Posterior vena cava (tissue), 2 donors: ENCODE data around the gene DARS2. TPM values are rescaled to one million over a fixed set of nuclear protein-coding genes. Genes with fewer than 3 reads are reported as not detected.
"Not testable (repeated sequence)": the region's sequence is repeated elsewhere in the genome, so short reads cannot be mapped to it uniquely, and the experiment has no call there.

Experiments
- DNase-seq: peaks from one replicate; pipeline ENCODE4 v3.0.0-alpha.2; 2020; ENCODE audit warnings: low spot score
- intact Hi-C, 2 donors: fragments of 100-400 bp; cut with DNase I; formaldehyde crosslinking; loops; one replicate each; pipeline versions ENCODE4 v1.14.1 to v1.14.2; 2022 to 2023
- total RNA-seq, 2 donors: library from RNA; stranded (reverse); fragmentation: NEBNext Ultra II Directional; extraction: Animal tissue kit (Norgen Biotek cat#: 25700); gene quantifications; one replicate each; pipeline ENCODE4 v1.2.1, GENCODE V29; 2021
- donor health status: DM: yes; HTN: yes; CAD: no.
- donor health status: DM: yes; HTN: yes; CAD: no.

The DARS2 gene
- total RNA-seq, 2 donors from 2014 or later = 8.7 to 8.8 TPM

DNA sequence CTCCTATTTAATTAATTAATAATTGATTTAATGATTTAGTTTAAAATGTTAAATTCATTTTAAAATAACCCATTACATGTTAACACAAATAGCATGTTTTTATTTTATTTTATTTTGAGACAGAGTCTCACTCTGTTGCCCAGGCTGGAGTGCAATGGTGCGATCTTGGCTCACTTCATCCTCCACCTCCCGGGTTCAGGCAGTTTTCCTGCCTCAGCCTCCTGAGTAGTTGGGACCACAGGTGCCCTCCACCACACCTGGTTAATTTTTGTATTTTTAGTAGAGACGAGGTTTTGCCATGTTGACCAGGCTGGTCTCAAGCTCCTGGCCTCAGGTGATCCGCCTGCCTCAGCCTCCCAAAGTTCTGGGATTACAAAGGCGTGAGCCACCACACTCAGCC is 35.1 kb downstream of the DARS2 start:
- DNase-seq, intact Hi-C loops: not testable (repeated sequence)

DNA sequence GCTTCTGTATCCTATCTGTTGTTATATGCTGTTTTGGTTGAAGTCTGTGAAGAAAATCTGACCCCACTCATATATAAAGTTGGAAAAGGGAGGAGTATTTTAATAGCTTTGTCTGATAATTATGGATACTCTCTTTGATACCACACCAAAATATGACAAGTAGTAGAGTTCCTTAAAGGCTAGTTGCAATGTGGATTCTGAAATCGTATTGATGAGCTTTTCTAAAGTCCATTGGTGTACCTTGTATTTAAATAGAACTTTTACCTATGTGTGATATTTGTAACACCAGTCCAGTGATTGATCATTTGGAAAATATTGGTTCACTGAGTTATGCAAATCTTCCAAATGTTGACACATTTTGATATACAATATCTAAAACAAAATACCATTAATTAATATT is 35.6 kb downstream of the DARS2 start:
- no peak for DNase-seq
- intact Hi-C loops = no loop called here

DNA sequence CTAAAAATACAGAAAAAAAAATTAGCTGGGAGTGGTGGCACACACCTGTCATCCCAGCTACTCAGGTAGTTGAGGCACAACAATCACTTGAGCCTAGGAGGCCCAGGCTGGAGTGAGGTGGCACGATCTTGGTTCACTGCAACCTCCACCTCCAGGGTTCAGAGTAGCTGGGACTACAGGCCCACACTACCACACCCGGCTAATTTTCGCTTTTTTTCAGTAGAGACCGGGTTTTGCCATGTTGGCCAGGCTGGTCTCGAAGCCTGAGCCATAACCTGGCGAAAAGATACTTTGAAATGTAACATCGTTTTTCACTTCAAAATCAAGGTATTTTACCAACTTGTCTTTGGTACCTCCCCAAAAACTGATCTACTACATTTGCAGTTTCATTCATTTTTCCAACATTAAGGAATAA is 37.3 kb downstream of the DARS2 start:
- DNase-seq = no peak
- intact Hi-C loops = no loop called here

DNA sequence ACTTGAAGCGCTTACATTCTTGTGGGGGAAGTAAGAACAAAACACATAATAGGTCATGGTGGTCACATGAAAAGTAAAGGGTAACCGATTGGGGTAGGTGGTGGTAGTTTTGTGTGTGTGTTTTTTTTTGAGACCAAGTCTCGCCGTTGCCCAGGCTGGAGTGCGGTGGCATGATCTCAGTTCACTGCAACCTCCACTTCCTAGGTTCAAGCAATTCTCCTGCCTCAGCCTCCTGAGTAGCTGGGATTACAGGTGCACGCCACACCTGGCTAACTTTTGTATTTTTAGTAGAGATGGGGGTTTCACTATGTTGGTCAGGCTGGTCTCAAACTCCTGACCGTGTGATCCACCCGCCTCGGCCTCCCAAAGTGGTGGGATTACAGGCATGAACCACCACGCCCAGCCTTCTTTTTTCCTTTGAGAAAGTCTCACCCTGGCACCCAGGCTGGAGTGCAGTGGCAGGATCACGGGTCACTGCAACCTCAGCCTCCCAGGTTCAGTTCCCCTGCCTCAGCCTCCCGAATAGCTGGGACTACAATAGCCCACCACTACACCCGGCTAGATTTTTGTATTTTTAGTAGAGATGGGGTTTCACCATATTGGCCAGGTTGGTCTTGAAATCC is 37.8 kb downstream of the DARS2 start:
- DNase-seq, intact Hi-C loops: not testable (repeated sequence)

DNA sequence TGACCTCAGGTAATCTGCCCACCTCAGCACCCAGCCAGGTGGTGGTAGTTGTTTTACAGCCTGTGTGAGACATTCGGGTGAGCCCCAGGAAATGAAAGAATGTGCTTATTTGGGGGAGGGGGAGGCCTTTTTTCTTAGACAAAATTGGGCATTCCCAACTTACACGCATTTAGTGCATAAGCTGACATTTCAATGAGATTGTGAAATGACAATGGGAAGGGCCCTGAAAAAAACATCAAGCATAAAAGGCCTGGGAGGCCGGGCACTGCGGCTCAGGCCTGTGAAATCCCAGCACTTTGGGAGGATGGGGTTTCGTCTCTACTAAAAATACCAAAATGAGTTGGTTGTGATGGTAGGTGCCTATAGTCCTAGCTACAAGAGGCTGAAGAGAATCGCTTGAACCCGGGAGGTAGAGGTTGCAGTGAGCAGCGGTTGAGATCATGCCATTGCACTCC is 38.3 kb downstream of the DARS2 start:
- no peak for DNase-seq
- intact Hi-C loops = no loop called here

DNA sequence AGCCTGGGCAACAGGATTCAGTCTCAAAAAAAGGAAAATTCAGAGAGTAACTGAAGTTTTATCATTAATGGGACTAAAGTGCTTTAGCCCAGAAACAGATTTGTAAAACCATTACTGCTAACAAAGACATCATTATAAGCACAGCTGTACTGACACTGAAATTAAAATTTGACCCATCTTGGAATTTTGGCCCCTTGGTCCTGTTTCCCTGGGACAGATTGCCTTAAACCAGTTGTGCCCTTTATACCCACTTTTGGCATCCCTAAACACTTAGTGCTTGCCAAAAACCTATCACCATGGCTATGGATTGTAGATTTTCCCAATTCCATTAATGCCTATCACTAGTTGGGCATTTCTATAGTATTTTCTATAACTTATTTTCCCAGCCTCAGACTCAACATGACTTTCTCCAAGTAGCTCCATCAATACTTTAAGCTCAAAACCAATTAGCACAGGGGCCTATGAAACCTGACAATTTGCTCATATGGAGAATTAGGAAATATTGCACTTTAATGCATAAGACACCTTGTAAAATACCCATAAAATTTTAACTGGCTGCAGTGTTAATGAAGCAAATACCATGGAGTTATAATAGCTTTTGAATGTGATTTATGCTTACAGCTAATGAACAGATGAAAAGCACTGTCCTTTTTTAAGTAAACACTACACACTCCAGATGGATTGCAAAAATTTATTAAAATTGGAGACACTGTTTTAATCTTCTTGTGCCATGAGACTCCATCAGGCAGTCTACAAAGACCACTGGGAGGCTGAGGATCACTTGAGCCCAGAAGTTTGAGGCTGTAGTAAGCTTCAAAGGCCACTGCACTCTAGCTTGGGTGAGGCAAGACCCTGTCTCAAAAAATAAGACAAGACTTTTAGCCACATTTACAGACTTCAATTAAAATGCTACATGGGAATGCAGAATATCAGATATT is 39.0 kb downstream of the DARS2 start:
- intact Hi-C loops = no loop called here
- no peak for DNase-seq

DNA sequence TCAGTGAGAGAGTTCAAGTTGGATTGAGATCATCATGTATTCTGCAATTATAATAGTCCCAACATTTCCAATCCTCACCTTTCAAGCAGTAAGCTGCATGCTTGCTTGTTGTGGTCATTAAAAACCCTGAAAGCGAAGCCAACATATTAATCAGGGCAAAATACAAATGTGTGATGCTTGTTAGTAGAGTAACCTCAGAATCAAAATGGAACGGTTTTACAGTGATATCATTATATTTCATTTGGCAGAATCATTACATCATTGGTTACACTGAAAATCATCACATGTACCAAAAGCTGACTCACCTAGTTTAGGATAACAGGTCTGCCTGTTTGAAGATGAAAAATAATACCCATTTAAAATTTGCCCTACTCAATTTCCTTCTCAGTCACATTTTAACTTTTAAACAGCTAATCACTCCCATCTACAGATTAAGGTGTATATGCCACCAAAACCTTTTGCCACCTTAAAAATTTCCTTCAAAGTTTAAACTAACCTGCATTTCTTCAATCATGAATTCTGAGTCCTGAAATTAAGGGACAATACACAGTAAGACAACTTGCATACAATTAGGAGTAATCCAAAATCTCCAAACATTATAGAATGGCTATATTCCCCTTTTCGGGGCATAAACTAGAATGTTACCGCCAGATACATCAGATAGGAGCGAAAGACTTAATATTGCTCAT is 39.9 kb downstream of the DARS2 start:
- intact Hi-C loops = no loop called here
- no peak for DNase-seq

DNA sequence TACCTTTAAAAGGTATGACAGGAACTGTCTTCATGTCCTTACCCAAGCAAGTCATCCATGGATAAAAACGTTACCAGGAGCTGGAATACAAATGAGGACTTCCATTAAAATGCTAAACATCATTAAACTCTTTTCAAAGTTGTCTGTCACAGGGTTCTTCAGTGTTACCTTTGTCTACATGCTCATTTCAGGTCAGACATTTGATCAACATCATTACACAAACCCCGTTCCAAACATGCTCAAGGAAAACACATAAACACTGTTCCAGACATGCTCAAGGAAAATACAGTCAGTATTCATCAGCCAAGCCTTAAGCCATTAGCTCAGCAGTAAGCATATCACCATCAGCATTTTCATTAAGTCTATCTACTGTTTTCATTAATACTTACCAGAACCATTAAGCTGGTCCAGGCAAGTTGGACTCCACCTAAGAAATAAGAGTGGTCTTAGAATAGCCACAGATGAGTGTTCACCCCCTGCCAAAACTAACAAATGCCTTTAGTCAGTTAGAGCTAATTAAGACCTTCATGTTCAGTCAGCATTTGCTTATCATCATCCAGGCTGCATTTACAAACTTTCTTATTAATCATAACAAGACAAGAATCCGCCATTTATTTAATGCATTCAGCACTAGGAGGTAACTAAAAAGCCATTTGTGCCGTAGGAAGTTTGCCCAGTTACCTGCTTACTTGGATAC is 41.1 kb downstream of the DARS2 start:
- intact Hi-C loops = no loop called here
- no peak for DNase-seq

DNA sequence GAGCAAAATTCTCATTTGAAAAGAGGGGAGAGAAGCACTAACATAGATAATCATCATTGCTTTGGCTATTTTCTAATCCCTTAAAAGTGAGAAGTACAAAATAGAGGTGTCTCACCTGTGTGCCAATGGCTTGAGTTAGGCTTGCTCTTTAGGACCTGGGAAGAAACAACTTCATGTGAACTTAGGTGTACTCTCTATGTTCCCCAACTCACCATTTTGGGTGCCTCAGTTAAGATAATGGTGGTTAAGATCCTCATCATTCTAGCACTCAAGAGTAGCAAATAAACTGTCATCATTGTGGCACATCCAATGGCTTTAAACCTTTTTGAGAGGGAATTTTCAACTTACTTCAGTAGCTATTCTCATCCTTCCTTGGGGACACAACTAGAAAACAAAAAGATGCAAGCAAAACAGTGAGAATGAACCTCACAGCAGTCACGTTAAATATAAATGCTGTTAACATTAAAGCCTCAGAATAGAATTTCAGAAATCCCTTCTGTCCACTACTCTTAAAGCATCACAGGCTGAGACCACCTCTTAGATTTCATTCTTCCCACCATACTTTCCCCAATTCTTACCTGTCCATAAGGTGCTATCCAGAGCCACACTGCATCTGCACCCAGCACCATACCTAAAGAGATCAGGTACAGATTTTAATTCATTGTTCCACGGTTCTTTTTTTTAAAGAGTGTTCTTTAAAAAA is 42.1 kb downstream of the DARS2 start:
- intact Hi-C loops = no loop called here
- no peak for DNase-seq

DNA sequence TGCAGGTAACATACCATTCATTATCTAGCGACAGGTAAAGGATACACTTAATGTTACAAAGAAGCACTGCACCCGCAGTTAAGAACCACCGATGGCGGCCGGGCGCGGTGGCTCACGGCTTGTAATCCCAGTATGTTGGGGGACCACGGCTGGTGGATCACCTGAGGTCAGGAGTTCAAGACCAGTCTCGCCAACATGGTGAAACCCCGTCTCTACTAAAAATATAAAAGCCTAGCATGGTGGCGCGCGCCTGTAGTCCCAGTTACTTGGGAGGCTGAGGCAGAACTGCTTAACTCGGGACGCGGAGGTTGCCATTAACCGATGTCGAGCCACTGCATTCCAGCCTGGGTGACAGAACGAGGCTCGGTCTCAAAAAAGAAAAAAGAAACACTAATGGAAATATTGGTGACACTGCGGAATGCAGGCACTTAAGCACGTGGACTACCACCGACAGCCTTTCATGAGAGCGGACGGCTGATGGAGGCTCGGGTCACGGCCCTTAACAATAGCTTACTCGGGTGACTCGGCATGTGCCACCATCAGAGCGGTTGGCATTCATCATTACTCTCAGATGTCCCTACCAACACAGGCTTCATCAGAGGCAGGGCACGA is 42.8 kb downstream of the DARS2 start:
- DNase-seq = no peak
- intact Hi-C loops = no loop called here

DNA sequence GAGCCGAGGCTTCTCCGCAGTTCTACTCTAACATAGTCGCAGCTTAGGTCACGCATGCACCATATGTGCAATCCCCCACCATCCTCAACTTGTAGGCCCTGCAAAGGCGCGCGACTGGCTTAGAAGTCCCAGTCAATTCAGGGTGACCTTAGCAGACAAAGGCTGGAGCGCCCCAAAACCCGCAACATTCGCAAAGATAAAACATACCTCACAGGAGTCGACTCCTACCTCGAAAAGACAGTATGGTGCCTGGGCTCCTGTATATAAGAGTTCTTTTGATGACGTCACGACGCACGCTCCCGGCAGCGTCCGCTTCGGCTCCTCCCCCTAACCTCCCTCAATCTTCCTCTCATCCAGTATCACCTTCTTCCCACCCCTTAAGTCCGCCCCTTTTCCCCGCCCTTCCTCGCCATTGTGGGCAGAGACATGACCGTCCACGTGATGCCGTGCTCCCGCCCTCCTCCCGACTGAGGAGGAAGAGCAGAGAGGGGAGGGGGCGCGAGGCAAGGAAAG is 43.3 kb downstream of the DARS2 start, which contains the start of gene GAS5:
TSS of gene GAS5 (minus strand) at position 237 of the 513 bp plus-strand sequence.
- peak; percentile 100 for DNase-seq
- intact Hi-C loops = no loop called here

DNA sequence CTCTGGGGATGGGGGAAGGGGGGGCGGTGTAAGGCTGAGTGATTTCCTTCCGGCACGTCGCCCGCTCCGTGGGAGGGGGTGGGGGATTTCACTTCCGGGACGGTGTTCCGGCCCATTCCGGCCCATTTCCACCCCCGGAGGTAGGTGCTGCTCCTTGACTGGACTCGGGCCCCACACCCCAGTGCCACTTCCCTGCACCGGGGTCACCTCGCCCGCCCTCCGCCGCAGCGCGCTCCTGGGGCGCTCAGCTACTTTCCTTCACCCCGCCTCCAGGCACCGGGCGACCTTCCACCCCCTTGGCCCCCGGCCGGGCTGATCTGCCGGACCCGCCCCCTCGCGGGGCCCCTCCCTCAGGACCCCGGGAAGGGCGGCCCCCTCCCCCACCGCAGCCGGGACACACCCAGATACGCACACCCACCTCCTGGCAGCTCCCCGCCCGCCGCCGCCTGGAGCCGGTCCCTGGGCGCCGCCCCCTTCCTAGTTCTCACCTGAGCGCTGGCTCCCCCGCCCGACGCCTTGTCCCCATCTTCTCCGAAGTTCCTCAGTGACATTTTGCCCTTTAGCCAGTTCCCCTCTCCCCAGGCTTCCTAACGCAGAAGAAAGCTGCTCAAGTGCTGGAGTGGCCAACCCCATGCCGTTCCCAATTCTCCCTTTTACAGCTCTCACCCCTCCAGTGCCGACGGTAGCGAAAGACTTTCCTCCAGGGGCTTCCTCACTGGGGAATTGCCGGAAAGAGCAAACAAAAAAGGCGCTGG is 44.0 kb downstream of the DARS2 start, which contains the start of gene ZBTB37:
TSS of gene ZBTB37 (plus strand) at position 115 of the 755 bp plus-strand sequence. CDS start 1,846 bp downstream, outside the sequence.
- DNase-seq = peak; percentile 95
- intact Hi-C loops = no loop called here

DNA sequence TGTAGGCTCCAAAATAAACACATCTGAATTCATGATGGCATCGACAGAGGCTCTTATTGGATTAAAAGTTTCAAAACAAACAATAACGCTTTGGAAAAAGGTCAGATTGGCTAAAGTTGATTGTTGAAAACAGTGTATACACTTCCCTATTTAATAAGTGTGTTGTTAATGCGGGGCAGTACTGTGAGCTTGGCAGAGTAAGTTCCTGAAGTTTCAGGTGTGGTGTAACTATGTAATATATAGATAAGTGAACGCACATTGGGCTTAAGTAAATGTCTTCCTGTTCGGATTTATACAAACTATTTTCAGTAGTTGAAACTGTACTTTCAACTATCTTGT is 44.5 kb downstream of the DARS2 start:
- intact Hi-C loops = no loop called here
- DNase-seq = no peak

DNA sequence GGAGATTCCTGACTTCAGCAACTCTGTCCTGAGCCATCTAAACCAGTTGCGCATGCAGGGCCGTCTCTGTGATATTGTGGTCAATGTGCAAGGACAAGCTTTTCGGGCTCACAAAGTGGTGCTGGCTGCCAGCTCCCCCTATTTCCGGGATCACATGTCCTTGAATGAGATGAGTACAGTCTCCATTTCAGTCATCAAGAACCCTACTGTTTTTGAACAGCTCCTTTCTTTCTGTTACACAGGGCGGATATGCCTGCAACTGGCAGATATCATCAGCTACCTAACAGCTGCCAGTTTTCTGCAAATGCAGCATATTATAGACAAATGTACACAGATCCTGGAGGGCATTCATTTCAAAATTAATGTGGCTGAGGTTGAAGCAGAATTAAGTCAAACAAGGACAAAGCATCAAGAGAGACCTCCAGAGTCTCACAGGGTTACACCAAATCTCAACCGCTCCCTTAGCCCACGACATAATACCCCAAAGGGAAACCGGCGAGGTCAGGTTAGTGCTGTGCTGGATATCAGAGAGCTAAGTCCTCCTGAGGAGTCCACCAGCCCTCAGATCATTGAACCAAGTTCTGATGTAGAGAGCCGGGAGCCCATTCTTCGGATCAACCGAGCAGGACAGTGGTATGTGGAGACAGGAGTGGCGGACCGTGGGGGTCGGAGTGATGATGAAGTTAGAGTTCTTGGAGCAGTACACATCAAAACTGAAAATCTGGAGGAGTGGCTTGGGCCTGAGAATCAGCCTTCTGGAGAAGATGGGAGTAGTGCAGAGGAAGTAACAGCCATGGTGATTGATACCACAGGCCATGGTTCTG is 46.0 kb downstream of the DARS2 start:
- no peak for DNase-seq
- intact Hi-C loops = loop anchor here in 1 of 2 donors (2.0 kb wide), 1 partner anchor 48 kb away; no protein-coding TSS in a partner anchor

DNA sequence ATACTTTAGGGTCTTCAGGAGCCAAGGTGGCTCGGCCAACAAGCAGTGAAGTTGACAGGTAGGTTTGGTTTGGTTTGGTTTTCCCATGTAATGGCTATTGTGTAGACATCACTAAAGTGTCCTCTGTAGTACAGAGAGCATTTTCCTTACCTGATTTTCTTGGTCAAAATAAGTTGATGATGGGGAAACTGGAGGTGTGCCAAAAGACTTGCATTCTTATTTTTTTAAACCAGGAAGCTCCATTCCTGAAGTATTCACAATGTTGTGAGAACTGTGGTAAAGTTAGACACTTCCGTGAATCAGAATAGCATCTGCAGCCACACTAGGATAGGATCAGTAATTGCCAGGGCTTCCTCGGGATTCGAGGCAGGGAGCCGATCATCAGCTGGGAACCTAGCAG is 46.6 kb downstream of the DARS2 start:
- DNase-seq = no peak
- intact Hi-C loops = loop anchor here in 1 of 2 donors (2.0 kb wide), 1 partner anchor 48 kb away; no protein-coding TSS in a partner anchor

DNA sequence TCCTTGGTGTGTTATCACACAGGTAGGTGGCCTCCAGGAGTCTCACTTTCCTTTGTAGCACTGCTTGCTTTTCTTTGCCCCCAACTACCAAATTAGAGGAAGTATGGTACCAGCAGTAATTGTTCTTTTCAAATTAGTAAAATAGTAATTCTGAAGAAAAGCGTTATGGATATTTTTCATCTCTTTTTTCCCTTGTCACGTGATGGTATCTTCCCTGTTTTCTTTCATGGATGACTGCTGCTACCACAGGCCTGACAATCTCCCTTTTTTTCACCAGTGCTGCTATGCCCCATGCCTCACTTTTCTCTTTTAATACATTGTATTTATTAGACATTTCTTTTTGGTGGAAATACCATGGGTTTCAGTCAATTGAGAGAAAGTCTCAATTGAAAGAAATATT is 47.0 kb downstream of the DARS2 start:
- DNase-seq = no peak
- intact Hi-C loops = loop anchor here in 1 of 2 donors (2.0 kb wide), 1 partner anchor 49 kb away; no protein-coding TSS in a partner anchor
